HUES6 (cell line): ENCODE results near the gene FBXO42.

Experiments used
- H3K27ac ChIP-seq: 2 replicates; pipeline ENCODE4 v1.7.0; 2013; ENCODE audit warnings: low read depth, mild to moderate bottlenecking, low read length, inconsistent platforms
- H3K27me3 ChIP-seq: 2 replicates; pipeline ENCODE4 v1.6.1; 2013; ENCODE audit warnings: low read length; ENCODE audit not compliant: control insufficient read depth, insufficient read depth
- H3K36me3 ChIP-seq: 2 replicates; pipeline ENCODE4 v1.6.1; 2013; ENCODE audit warnings: low read length; ENCODE audit not compliant: control insufficient read depth, insufficient read depth
- H3K4me1 ChIP-seq: 2 replicates; pipeline ENCODE4 v1.6.1; 2013; ENCODE audit warnings: low read length; ENCODE audit not compliant: control insufficient read depth, insufficient read depth
- H3K4me3 ChIP-seq: 2 replicates; pipeline ENCODE4 v1.5.1; 2013; ENCODE audit warnings: low read depth, low read length
- H3K9ac ChIP-seq: one replicate; pipeline ENCODE4 v1.6.1; 2013; ENCODE audit warnings: mild to moderate bottlenecking, low read length
- H3K9me3 ChIP-seq: 2 replicates; pipeline ENCODE4 v1.6.1; 2013; ENCODE audit warnings: low read depth, low read length; ENCODE audit not compliant: control insufficient read depth, insufficient read depth

Gene FBXO42

GRCh38 chr1:16315437-16315836, 36.8 kb downstream of the FBXO42 start:
- no peaks in the 10 kb centered on the region for H3K27me3 ChIP-seq
- no peak overlapping the region for H3K9ac ChIP-seq
- no peaks in the 10 kb centered on the region for H3K9me3 ChIP-seq
- no peak overlapping the region for H3K27ac ChIP-seq
- H3K36me3 ChIP-seq: peaks cover 35% of the 10 kb centered on the region
- H3K4me3 ChIP-seq: no peak overlapping the region
- no peaks in the 10 kb centered on the region for H3K4me1 ChIP-seq

- H3K36me3 ChIP-seq: peaks cover 51% of the 10 kb centered on the region
These were observed 45.1 kb downstream of the FBXO42 start for GRCh38 chr1:16307222-16307621.

GRCh38 chr1:16302709-16303627, 49.3 kb downstream of the FBXO42 start:
- Histone ChIP-seq H3K9me3 (no peaks in the 10 kb centered on the region), H3K9ac (no peak overlapping the region), H3K4me1 (no peaks in the 10 kb centered on the region), H3K36me3 (peaks cover 41% of the 10 kb centered on the region), H3K4me3 (no peak overlapping the region), H3K27me3 (no peaks in the 10 kb centered on the region), H3K27ac (no peak overlapping the region)

More at GRCh38 chr1:16307222-16307621, 45.1 kb downstream of the FBXO42 start:
- Histone ChIP-seq H3K4me3 (no peak overlapping the region), H3K27me3 (no peaks in the 10 kb centered on the region), H3K9ac (no peak overlapping the region), H3K27ac (no peak overlapping the region), H3K4me1 (no peaks in the 10 kb centered on the region), H3K9me3 (no peaks in the 10 kb centered on the region)

GRCh38 chr1:16300436-16300835, 51.8 kb downstream of the FBXO42 start:
- H3K9ac ChIP-seq: no peak overlapping the region
- H3K4me3 ChIP-seq: no peak overlapping the region
- H3K27ac ChIP-seq: no peak overlapping the region
- peaks cover 33% of the 10 kb centered on the region for H3K36me3 ChIP-seq
- H3K4me1 ChIP-seq: no peaks in the 10 kb centered on the region
- H3K9me3 ChIP-seq: no peaks in the 10 kb centered on the region
- no peaks in the 10 kb centered on the region for H3K27me3 ChIP-seq

- peaks cover 30% of the 10 kb centered on the region for H3K36me3 ChIP-seq
- no peak overlapping the region for H3K27ac ChIP-seq
- no peaks in the 10 kb centered on the region for H3K27me3 ChIP-seq
- H3K9ac ChIP-seq: no peak overlapping the region
- H3K9me3 ChIP-seq: no peaks in the 10 kb centered on the region
- no peaks in the 10 kb centered on the region for H3K4me1 ChIP-seq
- no peak overlapping the region for H3K4me3 ChIP-seq
These were observed 53.6 kb downstream of the FBXO42 start for GRCh38 chr1:16298653-16299052.

- no peak overlapping the region for H3K9ac ChIP-seq
- no peak overlapping the region for H3K4me3 ChIP-seq
- peaks cover 21% of the 10 kb centered on the region for H3K36me3 ChIP-seq
- no peaks in the 10 kb centered on the region for H3K4me1 ChIP-seq
- H3K27ac ChIP-seq: no peak overlapping the region
- H3K27me3 ChIP-seq: no peaks in the 10 kb centered on the region
- no peaks in the 10 kb centered on the region for H3K9me3 ChIP-seq
These were observed 55.6 kb downstream of the FBXO42 start for GRCh38 chr1:16296643-16297042.

- Histone ChIP-seq H3K27ac (no peak overlapping the region), H3K9ac (no peak overlapping the region), H3K36me3 (peaks cover 14% of the 10 kb centered on the region), H3K9me3 (no peaks in the 10 kb centered on the region), H3K4me1 (no peaks in the 10 kb centered on the region), H3K27me3 (no peaks in the 10 kb centered on the region), H3K4me3 (no peak overlapping the region)
These were observed 57.8 kb downstream of the FBXO42 start for GRCh38 chr1:16294219-16295212.

GRCh38 chr1:16293538-16293937, 58.7 kb downstream of the FBXO42 start:
- H3K4me3 ChIP-seq: no peak overlapping the region
- peaks cover 14% of the 10 kb centered on the region for H3K36me3 ChIP-seq
- H3K27ac ChIP-seq: no peak overlapping the region
- H3K9ac ChIP-seq: no peak overlapping the region
- no peaks in the 10 kb centered on the region for H3K9me3 ChIP-seq
- no peaks in the 10 kb centered on the region for H3K4me1 ChIP-seq
- H3K27me3 ChIP-seq: no peaks in the 10 kb centered on the region

- peaks cover 14% of the 10 kb centered on the region for H3K36me3 ChIP-seq
These were observed 59.5 kb downstream of the FBXO42 start for GRCh38 chr1:16292739-16293138.

GRCh38 chr1:16289959-16290358, 62.3 kb downstream of the FBXO42 start:
- no peaks in the 10 kb centered on the region for H3K27me3 ChIP-seq
- H3K9me3 ChIP-seq: no peaks in the 10 kb centered on the region
- no peak overlapping the region for H3K4me3 ChIP-seq
- no peak overlapping the region for H3K9ac ChIP-seq
- no peaks in the 10 kb centered on the region for H3K4me1 ChIP-seq
- no peak overlapping the region for H3K27ac ChIP-seq
- peaks cover 16% of the 10 kb centered on the region for H3K36me3 ChIP-seq

More at GRCh38 chr1:16292739-16293138, 59.5 kb downstream of the FBXO42 start:
- no peaks in the 10 kb centered on the region for H3K27me3 ChIP-seq
- no peak overlapping the region for H3K4me3 ChIP-seq
- no peaks in the 10 kb centered on the region for H3K9me3 ChIP-seq
- H3K4me1 ChIP-seq: no peaks in the 10 kb centered on the region
- no peak overlapping the region for H3K9ac ChIP-seq
- no peak overlapping the region for H3K27ac ChIP-seq
